Lower lobe of right lung (tissue), 2 donors: Measurements from ENCODE around the gene RGS13. TPM values are rescaled to one million over a fixed set of nuclear protein-coding genes. Genes with fewer than 3 reads are reported as not detected.

Source experiments
- ATAC-seq, 2 donors: fragments of 200-7000 bp; cut with Tn5 transposase; one replicate each; pipeline ENCODE4 v1.9.1; 2020 to 2022; ENCODE audit warnings: mild to moderate bottlenecking in 2 of 2, moderate library complexity in 2 of 2
- DNase-seq: peaks from one replicate; pipeline ENCODE4 v3.0.0-alpha.2; 2020
- H3K27ac ChIP-seq: fragments of 200-600 bp; one replicate; pipeline ENCODE4 v1.8.0; 2022
- H3K27me3 ChIP-seq: fragments of 200-600 bp; one replicate; pipeline ENCODE4 v1.8.0; 2022; ENCODE audit warnings: low read depth
- H3K36me3 ChIP-seq: fragments of 200-600 bp; one replicate; pipeline ENCODE4 v1.8.0; 2022; ENCODE audit warnings: mild to moderate bottlenecking
- H3K4me1 ChIP-seq: fragments of 200-600 bp; one replicate; pipeline ENCODE4 v1.8.0; 2022
- H3K4me3 ChIP-seq: fragments of 200-600 bp; one replicate; pipeline ENCODE4 v1.8.0; 2022; ENCODE audit warnings: mild to moderate bottlenecking
- H3K9me3 ChIP-seq: fragments of 200-600 bp; one replicate; pipeline ENCODE4 v1.8.0; 2022
- intact Hi-C: fragments of 100-400 bp; cut with DNase I; formaldehyde crosslinking; loops from one replicate; pipeline ENCODE4 v1.11.0; 2022
- total RNA-seq: library from RNA; stranded (reverse); fragmentation: NEBNext Ultra II Directional; extraction: Animal tissue kit (Norgen Biotek cat#: 25700); gene quantifications from one replicate; pipeline ENCODE4 v1.2.1, GENCODE V29; 2021
- TF ChIP-seq, protein P1 (sequence below): fragments of 200-600 bp; IDR thresholded peaks from one replicate; pipeline ENCODE4 v1.8.0; 2022; ENCODE audit warnings: antibody characterized with exemption, mild to moderate bottlenecking
- donor health status: DM: no; HTN: yes; CAD: no; lungs with severe emphysema.

The RGS13 gene
- total RNA-seq, 1 donor from 2014 or later = 5.0 TPM

DNA sequence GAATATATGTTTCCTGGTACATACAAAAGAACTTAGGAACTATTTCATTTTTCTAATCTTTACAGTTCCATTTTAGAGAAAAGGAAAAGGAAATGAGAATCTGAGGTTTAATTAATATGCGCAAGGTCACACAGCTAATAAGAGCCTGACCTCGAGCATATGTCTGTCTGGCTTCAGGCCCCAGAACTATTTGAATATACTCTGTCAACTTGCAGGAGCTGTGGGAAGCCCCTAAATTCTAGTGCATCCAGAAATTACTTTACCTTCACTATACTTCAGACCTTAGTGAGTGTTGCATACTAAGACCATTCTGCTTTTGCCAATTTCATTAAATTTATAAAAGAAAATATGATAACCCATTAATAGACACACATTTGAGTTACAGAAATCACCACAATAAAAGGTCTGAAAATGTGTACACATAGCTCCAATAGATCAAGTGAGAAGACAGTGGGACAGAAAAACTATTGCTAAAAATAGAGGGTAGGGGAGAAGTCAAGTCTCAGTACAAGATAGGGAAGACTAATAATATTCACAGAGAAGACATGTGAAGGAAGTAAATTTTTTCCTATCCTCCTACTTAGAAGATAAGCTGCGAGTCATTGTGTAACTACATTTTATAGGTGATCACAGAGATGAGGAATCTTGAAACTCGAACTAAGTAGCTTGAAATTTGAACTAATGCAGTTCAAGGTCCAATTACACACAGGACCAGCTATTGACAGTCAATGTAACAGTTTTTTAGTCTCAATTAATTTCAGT is 3.8 kb downstream of the RGS13 start:
- Histone ChIP-seq H3K4me3 (no peak overlapping the region), H3K27me3 (no peaks in the 10 kb centered on the region), H3K9me3 (no peaks in the 10 kb centered on the region), H3K27ac (no peak overlapping the region), H3K4me1 (no peaks in the 10 kb centered on the region), H3K36me3 (no peaks in the 10 kb centered on the region)
- TF ChIP-seq, protein P1, sequence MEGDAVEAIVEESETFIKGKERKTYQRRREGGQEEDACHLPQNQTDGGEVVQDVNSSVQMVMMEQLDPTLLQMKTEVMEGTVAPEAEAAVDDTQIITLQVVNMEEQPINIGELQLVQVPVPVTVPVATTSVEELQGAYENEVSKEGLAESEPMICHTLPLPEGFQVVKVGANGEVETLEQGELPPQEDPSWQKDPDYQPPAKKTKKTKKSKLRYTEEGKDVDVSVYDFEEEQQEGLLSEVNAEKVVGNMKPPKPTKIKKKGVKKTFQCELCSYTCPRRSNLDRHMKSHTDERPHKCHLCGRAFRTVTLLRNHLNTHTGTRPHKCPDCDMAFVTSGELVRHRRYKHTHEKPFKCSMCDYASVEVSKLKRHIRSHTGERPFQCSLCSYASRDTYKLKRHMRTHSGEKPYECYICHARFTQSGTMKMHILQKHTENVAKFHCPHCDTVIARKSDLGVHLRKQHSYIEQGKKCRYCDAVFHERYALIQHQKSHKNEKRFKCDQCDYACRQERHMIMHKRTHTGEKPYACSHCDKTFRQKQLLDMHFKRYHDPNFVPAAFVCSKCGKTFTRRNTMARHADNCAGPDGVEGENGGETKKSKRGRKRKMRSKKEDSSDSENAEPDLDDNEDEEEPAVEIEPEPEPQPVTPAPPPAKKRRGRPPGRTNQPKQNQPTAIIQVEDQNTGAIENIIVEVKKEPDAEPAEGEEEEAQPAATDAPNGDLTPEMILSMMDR = no peak
- intact Hi-C loops = no loop called here
- ATAC-seq (no peak), DNase-seq (no peak)

GRCh38 chr1:192652159-192652558 is 16.2 kb downstream of the RGS13 start:
- intact Hi-C loops = no loop called here
- Histone ChIP-seq H3K4me3 (no peak overlapping the region), H3K27me3 (no peaks in the 10 kb centered on the region), H3K4me1 (no peaks in the 10 kb centered on the region), H3K36me3 (no peaks in the 10 kb centered on the region), H3K27ac (no peak overlapping the region), H3K9me3 (no peaks in the 10 kb centered on the region)
- TF ChIP-seq, protein P1 = no peak
- ATAC-seq (no peak), DNase-seq (no peak)

GRCh38 chr1:192654120-192654519 is 18.2 kb downstream of the RGS13 start:
- H3K27ac ChIP-seq = no peak overlapping the region
- ATAC-seq = no peak
- no peak overlapping the region for H3K4me3 ChIP-seq
- H3K9me3 ChIP-seq = no peaks in the 10 kb centered on the region
- no peak for DNase-seq
- intact Hi-C loops = no loop called here
- no peaks in the 10 kb centered on the region for H3K27me3 ChIP-seq
- H3K36me3 ChIP-seq = no peaks in the 10 kb centered on the region
- TF ChIP-seq, protein P1 = no peak
- H3K4me1 ChIP-seq = no peaks in the 10 kb centered on the region

GRCh38 chr1:192654591-192655251 is 18.8 kb downstream of the RGS13 start:
- Histone ChIP-seq H3K4me3 (no peak overlapping the region), H3K27me3 (no peaks in the 10 kb centered on the region), H3K4me1 (no peaks in the 10 kb centered on the region), H3K9me3 (no peaks in the 10 kb centered on the region), H3K36me3 (no peaks in the 10 kb centered on the region), H3K27ac (no peak overlapping the region)
- ATAC-seq (no peak), DNase-seq (no peak)
- intact Hi-C loops = no loop called here
- TF ChIP-seq, protein P1 = no peak

- Histone ChIP-seq H3K4me1 (no peaks in the 10 kb centered on the region), H3K27me3 (no peaks in the 10 kb centered on the region), H3K4me3 (no peak overlapping the region), H3K27ac (no peak overlapping the region), H3K9me3 (no peaks in the 10 kb centered on the region), H3K36me3 (no peaks in the 10 kb centered on the region)
- intact Hi-C loops = no loop called here
- TF ChIP-seq, protein P1 = no peak
- DNase-seq (no peak), ATAC-seq (no peak)
Measured at GRCh38 chr1:192657760-192658159, 21.8 kb downstream of the RGS13 start.
